ENCODE measurements around the gene HAUS2.
A peak's percentile ranks its signal among the peaks of the same experiment; 100 is the strongest.
"Not testable (repeated sequence)": the region's sequence is repeated elsewhere in the genome, so short reads cannot be mapped to it uniquely, and the experiment has no call there.

HAUS2 gene

GRCh38 chr15:42548249-42549031, at the start of gene HAUS2, which contains the start of gene LRRC57:
HAUS2 (plus strand) TSS chr15:42548838; CDS start chr15:42548873, 35 bp downstream.
LRRC57 (minus strand) TSS chr15:42548793; CDS start chr15:42548434, 359 bp downstream.
- peak; percentile 77 for DNase-seq

GRCh38 chr15:42499858-42500609, 48.6 kb upstream of the HAUS2 start:
- no peak for DNase-seq

- DNase-seq = no peak
Observed at GRCh38 chr15:42502477-42502876, 46.2 kb upstream of the HAUS2 start.

GRCh38 chr15:42503825-42504224, 44.8 kb upstream of the HAUS2 start:
- no peak for DNase-seq

- no peak for DNase-seq
Observed at GRCh38 chr15:42504631-42505030, 44.0 kb upstream of the HAUS2 start.

- DNase-seq = no peak
Observed at GRCh38 chr15:42507514-42507913, 41.1 kb upstream of the HAUS2 start.

GRCh38 chr15:42508263-42508690, 40.4 kb upstream of the HAUS2 start:
- no peak for DNase-seq

- no peak for DNase-seq
Observed at GRCh38 chr15:42510258-42511006, 38.2 kb upstream of the HAUS2 start.

- no peak for DNase-seq
Observed at GRCh38 chr15:42511007-42511391, 37.6 kb upstream of the HAUS2 start.

GRCh38 chr15:42523331-42523730, 25.3 kb upstream of the HAUS2 start:
- DNase-seq = no peak

- DNase-seq = no peak
Observed at GRCh38 chr15:42528970-42529369, 19.7 kb upstream of the HAUS2 start.

GRCh38 chr15:42533246-42533645, 15.4 kb upstream of the HAUS2 start:
- no peak for DNase-seq

GRCh38 chr15:42544853-42545629, 3.6 kb upstream of the HAUS2 start:
- DNase-seq = no peak

- DNase-seq = no peak
Observed at GRCh38 chr15:42547918-42548248, 755 bp upstream of the HAUS2 start.

- peak; percentile 73 for DNase-seq
Observed at GRCh38 chr15:42549032-42549491, 424 bp downstream of the HAUS2 start.

- no peak for DNase-seq
Observed at GRCh38 chr15:42549741-42550392, 1.2 kb downstream of the HAUS2 start.

- DNase-seq = no peak
Observed at GRCh38 chr15:42553554-42553953, 4.9 kb downstream of the HAUS2 start.

GRCh38 chr15:42556550-42557207, 8.0 kb downstream of the HAUS2 start:
- not testable (repeated sequence) for DNase-seq

- DNase-seq = no peak
Observed at GRCh38 chr15:42558739-42559138, 10.1 kb downstream of the HAUS2 start.

GRCh38 chr15:42575188-42576039, 26.8 kb downstream of the HAUS2 start, which contains the start of gene STARD9:
STARD9 (plus strand) TSS chr15:42575606; CDS start chr15:42575716, 110 bp downstream.
- peak; percentile 90 for DNase-seq
